Mononuclear cell (primary cell): ENCODE results near the gene SDCCAG8. TPM values are rescaled to one million over a fixed set of nuclear protein-coding genes. Genes with fewer than 3 reads are reported as not detected.

Experiments used
- H3K27me3 ChIP-seq: 2 replicates; pipeline ENCODE4 v1.6.0; 2011; ENCODE audit warnings: low read length, control low read depth; ENCODE audit not compliant: insufficient read depth
- H3K4me1 ChIP-seq: 2 replicates; pipeline ENCODE4 v1.5.1; 2011; ENCODE audit warnings: mild to moderate bottlenecking, low read length, control low read depth; ENCODE audit not compliant: insufficient read depth
- H3K4me3 ChIP-seq: 2 replicates; pipeline ENCODE4 v1.5.1; 2011; ENCODE audit warnings: mild to moderate bottlenecking, low read length, moderate library complexity
- H3K9me3 ChIP-seq: 2 replicates; pipeline ENCODE4 v1.5.1; 2011; ENCODE audit warnings: low read depth, mild to moderate bottlenecking, control low read depth, low read length
- total RNA-seq: library from RNA; depleted of rRNA; stranded (reverse); fragments of >200 nt; gene quantifications from one replicate; pipeline ENCODE4 v1.2.3, GENCODE V29; 2012

Gene SDCCAG8
- total RNA-seq, 1 donor: 29.3 TPM

DNA sequence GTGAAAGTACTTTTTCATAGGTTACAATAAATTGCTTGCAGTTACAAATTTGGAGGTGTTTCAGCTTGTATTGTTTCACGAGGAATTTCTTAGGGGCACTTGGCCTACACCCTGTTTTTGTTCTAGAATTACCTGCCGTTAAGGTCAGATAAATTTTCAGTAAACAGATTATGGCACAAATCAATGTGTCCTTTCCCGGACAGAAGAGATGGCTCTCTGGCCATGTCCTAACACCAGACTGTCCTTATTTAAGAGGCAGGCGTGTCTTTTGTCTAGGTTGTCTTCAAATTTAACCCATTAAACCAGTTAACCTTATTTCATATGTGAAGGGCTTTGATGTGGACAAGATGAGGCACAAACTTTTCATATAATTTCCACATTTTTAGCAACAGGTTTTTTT, 243.4 kb downstream of the SDCCAG8 start:
- Histone ChIP-seq H3K27me3 (no peaks in the 10 kb centered on the region), H3K4me3 (no peak overlapping the region), H3K9me3 (no peaks in the 10 kb centered on the region), H3K4me1 (peaks cover 24% of the 10 kb centered on the region)

DNA sequence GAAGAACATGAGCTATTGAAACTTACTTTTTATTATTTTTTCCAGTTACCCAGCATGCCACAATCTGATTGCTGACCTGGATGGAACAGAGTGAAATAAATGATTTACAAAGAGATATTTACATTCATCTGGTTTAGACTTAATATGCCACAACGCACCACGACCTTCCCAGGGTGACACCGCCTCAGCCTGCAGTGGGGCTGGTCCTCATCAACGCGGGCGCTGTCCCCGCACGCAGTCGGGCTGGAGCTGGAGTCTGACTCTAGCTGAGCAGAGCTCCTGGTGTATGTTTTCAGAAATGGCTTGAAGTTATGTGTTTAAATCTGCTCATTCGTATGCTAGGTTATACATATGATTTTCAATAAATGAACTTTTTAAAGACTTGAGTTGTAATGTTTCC, 243.9 kb downstream of the SDCCAG8 start:
- Histone ChIP-seq H3K4me1 (peaks cover 22% of the 10 kb centered on the region), H3K9me3 (no peaks in the 10 kb centered on the region)

GRCh38 chr1:243500512-243500911, 244.7 kb downstream of the SDCCAG8 start:
- Histone ChIP-seq H3K4me3 (no peak overlapping the region), H3K9me3 (no peaks in the 10 kb centered on the region), H3K4me1 (peaks cover 14% of the 10 kb centered on the region), H3K27me3 (no peaks in the 10 kb centered on the region)

More for the DNA sequence above, 243.9 kb downstream of the SDCCAG8 start:
- Histone ChIP-seq H3K27me3 (no peaks in the 10 kb centered on the region), H3K4me3 (no peak overlapping the region)

DNA sequence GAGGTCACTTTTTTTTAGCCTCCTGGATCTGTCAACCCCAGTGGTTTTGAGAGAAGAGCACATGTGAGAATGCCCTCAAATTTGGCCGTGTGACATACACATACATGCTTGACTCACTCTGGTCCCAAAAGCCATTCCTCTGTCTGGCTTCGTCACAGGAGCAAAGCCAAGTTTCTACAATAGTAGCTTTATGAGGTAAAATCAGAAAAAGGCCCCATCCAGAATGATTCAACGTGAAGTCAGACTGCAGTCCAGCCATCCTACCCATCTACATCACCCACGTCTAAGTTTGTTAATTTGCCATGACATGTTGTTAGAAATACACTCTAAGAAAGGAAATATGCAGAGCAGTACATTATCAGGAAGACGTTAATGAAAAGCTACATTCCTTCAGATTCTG, 245.2 kb downstream of the SDCCAG8 start:
- Histone ChIP-seq H3K4me3 (no peak overlapping the region), H3K4me1 (peaks cover 9% of the 10 kb centered on the region), H3K27me3 (no peaks in the 10 kb centered on the region), H3K9me3 (no peaks in the 10 kb centered on the region)

DNA sequence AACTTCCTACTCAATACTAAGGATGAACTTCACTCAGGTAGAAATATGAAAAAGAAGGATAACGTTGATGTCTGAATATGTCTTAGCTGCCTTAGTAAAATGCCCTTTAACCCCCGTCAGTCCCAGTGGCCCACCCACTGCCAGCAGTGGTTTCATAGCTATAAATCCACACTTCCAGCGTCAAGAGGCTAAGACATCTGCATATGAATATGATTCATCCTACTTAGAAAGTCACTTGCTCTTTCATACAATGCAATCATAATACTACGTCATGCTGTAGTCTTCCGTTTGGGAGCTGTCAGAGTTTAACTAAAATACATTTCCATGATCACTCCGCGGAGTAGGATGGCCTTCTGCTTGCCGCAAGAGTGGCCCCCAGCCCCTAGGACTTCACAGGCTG, 247.3 kb downstream of the SDCCAG8 start:
- Histone ChIP-seq H3K27me3 (no peaks in the 10 kb centered on the region), H3K4me1 (peaks cover 14% of the 10 kb centered on the region), H3K4me3 (no peak overlapping the region), H3K9me3 (no peaks in the 10 kb centered on the region)

DNA sequence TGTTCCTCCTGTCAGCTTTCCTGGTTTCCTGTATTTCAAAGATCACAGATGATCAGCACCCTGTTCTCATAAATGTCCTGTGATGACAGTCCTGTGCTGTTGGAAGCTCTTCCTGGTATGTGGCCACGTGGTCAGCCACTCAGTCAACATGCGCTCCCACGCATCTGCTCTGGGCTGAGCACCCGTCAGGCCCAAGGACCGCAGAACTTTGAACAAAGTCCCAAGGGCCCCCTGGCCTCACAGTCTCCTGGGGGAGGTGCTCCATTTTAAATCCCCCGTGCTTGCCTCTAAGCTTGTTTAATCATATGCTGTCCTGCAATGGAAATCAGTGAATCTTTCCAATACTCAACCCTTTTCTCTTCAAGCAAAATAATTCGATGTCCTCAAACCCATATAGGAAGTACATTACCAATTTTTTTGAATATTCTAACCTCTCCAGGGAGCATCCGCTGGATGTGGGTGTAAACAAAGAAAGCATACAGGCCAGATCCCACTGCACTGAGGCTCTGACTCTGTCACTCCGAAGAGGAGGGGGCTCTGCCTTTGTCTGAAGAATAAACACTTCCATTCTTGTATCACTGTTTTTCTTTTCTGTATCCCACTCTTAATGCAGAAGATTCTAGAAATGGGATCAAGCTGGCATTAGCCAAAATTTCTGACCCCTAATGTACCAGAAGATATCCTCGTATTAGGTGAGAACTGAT, 250.3 kb downstream of the SDCCAG8 start:
- Histone ChIP-seq H3K4me1 (peaks cover 24% of the 10 kb centered on the region), H3K27me3 (no peaks in the 10 kb centered on the region), H3K4me3 (no peak overlapping the region), H3K9me3 (no peaks in the 10 kb centered on the region)

GRCh38 chr1:243507001-243507671, 251.3 kb downstream of the SDCCAG8 start:
- no peaks in the 10 kb centered on the region for H3K27me3 ChIP-seq
- H3K9me3 ChIP-seq: no peaks in the 10 kb centered on the region
- H3K4me1 ChIP-seq: peaks cover 24% of the 10 kb centered on the region
- H3K4me3 ChIP-seq: no peak overlapping the region

DNA sequence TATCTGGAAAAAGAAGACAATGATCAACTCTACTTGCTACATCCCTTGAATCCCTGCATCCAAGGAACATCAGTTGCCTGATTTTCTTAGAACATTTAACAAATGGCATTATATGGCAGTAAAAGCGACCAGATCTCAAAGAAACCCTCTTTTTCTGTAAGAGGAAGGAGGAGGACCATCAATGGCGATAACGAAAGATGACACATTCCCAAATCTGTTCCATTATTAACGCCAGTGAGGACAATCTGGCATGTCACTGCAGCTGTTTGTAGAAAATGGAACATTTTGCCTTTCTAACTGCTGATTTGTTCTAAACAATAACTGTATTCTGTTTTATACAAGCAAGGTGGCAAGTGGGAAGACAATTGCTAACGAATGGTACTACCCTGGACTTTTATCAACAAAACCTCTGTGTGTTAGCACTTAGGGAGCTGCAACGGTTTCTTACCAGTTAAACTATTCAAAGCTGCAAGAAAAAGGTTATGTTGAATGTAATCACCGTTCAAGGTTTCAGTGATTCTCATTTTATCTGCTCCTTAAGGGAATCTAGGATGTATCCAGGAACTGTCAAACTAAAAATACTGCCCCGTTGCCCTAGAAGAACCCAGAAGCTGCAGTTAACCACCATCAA, 251.9 kb downstream of the SDCCAG8 start:
- Histone ChIP-seq H3K4me1 (peaks cover 24% of the 10 kb centered on the region), H3K27me3 (no peaks in the 10 kb centered on the region), H3K9me3 (no peaks in the 10 kb centered on the region), H3K4me3 (no peak overlapping the region)

GRCh38 chr1:243508303-243508713, 252.5 kb downstream of the SDCCAG8 start:
- Histone ChIP-seq H3K27me3 (no peaks in the 10 kb centered on the region), H3K9me3 (no peaks in the 10 kb centered on the region), H3K4me1 (peaks cover 24% of the 10 kb centered on the region), H3K4me3 (no peak overlapping the region)

- no peaks in the 10 kb centered on the region for H3K27me3 ChIP-seq
- peaks cover 24% of the 10 kb centered on the region for H3K4me1 ChIP-seq
Observed at GRCh38 chr1:243508943-243509342, 253.1 kb downstream of the SDCCAG8 start.

DNA sequence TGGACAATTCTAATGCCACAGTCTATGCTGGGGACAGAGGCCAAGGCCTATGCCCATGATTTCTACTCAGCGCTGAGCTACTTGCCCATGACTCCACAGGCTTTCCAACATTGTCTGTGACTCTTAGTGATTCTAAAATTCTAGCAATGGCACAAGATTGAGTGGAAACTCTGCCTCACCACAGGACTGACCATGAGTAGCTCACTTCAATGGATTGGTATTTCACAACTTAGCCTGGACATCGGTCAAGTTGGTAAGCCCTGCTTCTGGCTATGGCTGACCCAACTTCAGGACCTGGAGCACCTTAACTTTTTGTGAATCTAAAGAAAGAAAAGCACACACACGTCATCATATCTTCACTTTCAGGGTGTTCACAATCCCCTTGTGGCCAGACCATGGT, 255.1 kb downstream of the SDCCAG8 start:
- H3K4me1 ChIP-seq: peaks cover 24% of the 10 kb centered on the region
- no peak overlapping the region for H3K4me3 ChIP-seq
- H3K9me3 ChIP-seq: no peaks in the 10 kb centered on the region
- no peaks in the 10 kb centered on the region for H3K27me3 ChIP-seq

More at GRCh38 chr1:243508943-243509342, 253.1 kb downstream of the SDCCAG8 start:
- H3K9me3 ChIP-seq: no peaks in the 10 kb centered on the region
- no peak overlapping the region for H3K4me3 ChIP-seq

- peaks cover 2% of the 10 kb centered on the region for H3K4me1 ChIP-seq
- no peaks in the 10 kb centered on the region for H3K27me3 ChIP-seq
- H3K4me3 ChIP-seq: no peak overlapping the region
- no peaks in the 10 kb centered on the region for H3K9me3 ChIP-seq
Observed at GRCh38 chr1:243513726-243514491, 258.1 kb downstream of the SDCCAG8 start.

GRCh38 chr1:243514927-243515326, 259.1 kb downstream of the SDCCAG8 start:
- H3K4me3 ChIP-seq: no peak overlapping the region
- H3K9me3 ChIP-seq: no peaks in the 10 kb centered on the region
- no peaks in the 10 kb centered on the region for H3K27me3 ChIP-seq
- H3K4me1 ChIP-seq: no peaks in the 10 kb centered on the region

GRCh38 chr1:243520831-243521230, 265.0 kb downstream of the SDCCAG8 start:
- H3K4me3 ChIP-seq: no peak overlapping the region
- no peaks in the 10 kb centered on the region for H3K4me1 ChIP-seq
- H3K9me3 ChIP-seq: no peaks in the 10 kb centered on the region
- H3K27me3 ChIP-seq: no peaks in the 10 kb centered on the region

DNA sequence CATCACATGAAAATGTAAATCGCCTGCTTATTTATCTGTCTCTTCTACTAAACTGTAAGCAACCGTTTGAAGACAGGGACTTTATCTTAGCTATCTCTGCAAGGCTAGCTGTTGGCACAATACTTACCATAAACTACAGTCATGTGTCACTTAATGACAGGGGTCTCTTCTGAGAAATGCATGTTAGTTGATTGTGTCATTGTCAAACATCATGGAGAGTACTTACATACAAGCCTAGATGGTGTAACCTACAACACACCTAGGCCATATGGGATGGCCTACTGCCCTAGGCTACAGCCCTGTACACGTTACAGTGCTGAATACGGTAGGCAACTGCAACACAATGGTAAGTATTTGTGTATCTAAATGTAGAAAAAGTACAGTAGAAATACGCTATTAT, 267.9 kb downstream of the SDCCAG8 start:
- Histone ChIP-seq H3K4me1 (no peaks in the 10 kb centered on the region), H3K9me3 (no peaks in the 10 kb centered on the region), H3K27me3 (no peaks in the 10 kb centered on the region), H3K4me3 (no peak overlapping the region)
